Measurements from ENCODE around the gene NRG3. TPM values are rescaled to one million over a fixed set of nuclear protein-coding genes. Genes with fewer than 3 reads are reported as not detected.

The NRG3 gene
- total and polyA plus RNA-seq, 2 of the 8 experiments (the other 6 are each of a cell fraction or from before 2014, with no cell fraction given), result 4.2 to 5.0 TPM

DNA sequence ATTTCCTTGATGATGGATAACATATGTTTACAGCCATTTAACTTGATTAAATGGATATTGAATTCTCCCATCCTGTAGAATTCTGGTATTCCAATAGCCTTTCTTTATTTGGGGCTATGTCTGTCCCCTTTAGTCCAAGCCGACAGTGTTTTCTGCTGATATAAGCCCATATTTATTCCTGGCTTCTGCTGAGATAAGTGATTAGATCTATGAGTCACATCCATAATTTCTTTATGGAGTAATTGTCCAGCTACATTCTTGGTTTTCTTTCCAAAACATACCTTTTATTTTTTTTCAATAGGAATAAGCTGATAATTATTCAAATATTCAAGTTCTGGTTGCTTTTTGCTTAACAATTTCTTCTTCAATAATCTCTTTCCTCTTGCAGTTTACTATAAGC is 106.7 kb downstream of the NRG3 start:
- CTCF ChIA-PET (ENCODE audit: partially characterized antibody), result interaction anchor here (0.7 kb wide), 1 partner anchor 13 kb away, joined by 3 read pairs; no protein-coding TSS in a partner anchor
- FAIRE-seq, result no peak

More for the DNA sequence above, 106.7 kb downstream of the NRG3 start:
- Histone ChIP-seq H4K5ac (ENCODE audit: insufficient read length, low read depth, low read length) (no peak overlapping the region), H3K9me3 (ENCODE audit: insufficient read depth in 2 of 2, low read depth in 1 of 2, low read length in 1 of 2) (no peaks in the 10 kb centered on the region), H3K23me2 (ENCODE audit: low read depth, low read length) (no peaks in the 10 kb centered on the region), H2AFZ (ENCODE audit: low read length) (no peak overlapping the region), H3K56ac (replicated peaks; ENCODE audit: insufficient read length, low read depth, low read length) (no peak overlapping the region), H3K4me1 (replicated peaks in 1 of 4; ENCODE audit: control insufficient read depth in 3 of 4, insufficient read depth in 4 of 4, low read length in 3 of 4) (no peaks in the 10 kb centered on the region), H3K9ac (replicated peaks in 1 of 4; ENCODE audit: extremely low read depth in 1 of 4, low read depth in 3 of 4, low read length in 3 of 4) (no peak overlapping the region), H2AK5ac (ENCODE audit: low read depth, low read length) (no peak overlapping the region), H2BK5ac (ENCODE audit: low read depth, low read length) (no peak overlapping the region), H3K4me2 (ENCODE audit: insufficient read depth in 1 of 2, low read depth in 2 of 2, low read length in 2 of 2) (no peak overlapping the region), H3K23ac (ENCODE audit: insufficient read length) (no peak overlapping the region), H2BK20ac (ENCODE audit: low read length) (no peak overlapping the region), H3K27me3 (replicated peaks in 1 of 4; ENCODE audit: control insufficient read depth in 3 of 4, extremely low read depth in 1 of 4, insufficient read depth in 3 of 4, low read length in 3 of 4) (no peaks in the 10 kb centered on the region), H2BK120ac (replicated peaks; ENCODE audit: low read depth, low read length) (no peak overlapping the region), H2BK12ac (ENCODE audit: low read depth, low read length) (no peak overlapping the region), H3K4ac (replicated peaks; ENCODE audit: insufficient read length, low read depth, low read length) (no peak overlapping the region), H4K91ac (replicated peaks; ENCODE audit: insufficient read length, low read length) (no peak overlapping the region), H4K8ac (ENCODE audit: extremely low read depth, insufficient read depth, low read length) (no peak overlapping the region), H4K20me1 (replicated peaks in 1 of 2; ENCODE audit: control insufficient read depth in 1 of 2, insufficient read depth in 2 of 2, low read length in 2 of 2) (no peaks in the 10 kb centered on the region), H3K18ac (ENCODE audit: extremely low read depth, low read length) (no peak overlapping the region), H3K4me3 (ENCODE audit: extremely low read depth in 1 of 4, insufficient read depth in 2 of 4, low read depth in 3 of 4, low read length in 4 of 4) (no peak overlapping the region), H3K36me3 (ENCODE audit: control insufficient read depth in 2 of 4, insufficient read depth in 4 of 4, low read length in 3 of 4) (no peaks in the 10 kb centered on the region), H3K79me2 (ENCODE audit: control insufficient read depth in 1 of 2, insufficient read depth in 2 of 2, low read length in 2 of 2) (no peaks in the 10 kb centered on the region), H3K27ac (ENCODE audit: low read depth, low read length) (no peak overlapping the region), H3K79me1 (ENCODE audit: low read depth, low read length) (no peaks in the 10 kb centered on the region), H3K14ac (ENCODE audit: insufficient read length) (no peak overlapping the region), H2BK15ac (ENCODE audit: low read length) (no peak overlapping the region)
- 96% methylated on average over 1 of the region's 1 CpG; no CpG with 5 or more reads in 1 of the 2 experiments for whole genome bisulfite sequencing, 2 experiments (ENCODE audit: extremely low coverage in 1 of 2, insufficient coverage in 1 of 2, insufficient read length in 1 of 2, insufficient replicate concordance in 2 of 2, low coverage in 1 of 2, low lambda C conversion rate in 2 of 2, missing lambda C conversion rate in 1 of 2)
- no peak for DNase-seq (ENCODE audit: low read depth in 1 of 2, low spot score in 2 of 2)
- TF ChIP-seq KDM5A (IDR thresholded peaks at IDR 0.05; ENCODE audit: low read length) (no peak), EGR1 (IDR thresholded peaks at IDR 0.05; ENCODE audit: borderline replicate concordance, low read depth, low read length) (no peak), TEAD4 (IDR thresholded peaks at IDR 0.05; ENCODE audit: low read depth, low read length) (no peak), HDAC2 (IDR thresholded peaks at IDR 0.05; ENCODE audit: borderline replicate concordance in 1 of 2, low read depth in 2 of 2, low read length in 2 of 2) (no peak), NANOG (IDR thresholded peaks at IDR 0.05; ENCODE audit: insufficient read depth, low read depth, low read length, poor library complexity, severe bottlenecking) (no peak), SP1 (IDR thresholded peaks at IDR 0.05; ENCODE audit: low read depth, low read length) (no peak), EZH2 (IDR thresholded peaks at IDR 0.05; ENCODE audit: low read depth, low read length, severe bottlenecking) (no peak), KDM1A (IDR thresholded peaks at IDR 0.05; ENCODE audit: borderline replicate concordance, low read length) (no peak), CBX5 (IDR thresholded peaks at IDR 0.05; ENCODE audit: low read depth, low read length) (no peak), FOSL1 (IDR thresholded peaks at IDR 0.05; ENCODE audit: insufficient read depth, low read depth, low read length) (no peak), JUND (IDR thresholded peaks at IDR 0.05; ENCODE audit: low read length) (no peak), BCL11A (IDR thresholded peaks at IDR 0.05; ENCODE audit: low read depth in 2 of 2, low read length in 2 of 2) (no peak)
- POLR2A ChIA-PET (ENCODE audit: partially characterized antibody), result no interaction called here
